Esophagus squamous epithelium (tissue), 4 donors: ENCODE results near the gene OAS3.

Experiments
- CTCF ChIP-seq, 6 experiments: fragments of 450-650 bp in 4 of 6; fragments of 200-600 bp in 2 of 6; sonication (generic) in 2 of 6; IDR thresholded peaks; one replicate each; pipeline ENCODE4 v1.5.1; 2016 to 2019; ENCODE audit warnings: antibody characterized with exemption in 6 of 6, mild to moderate bottlenecking in 4 of 6, moderate library complexity in 4 of 6
- POLR2A ChIP-seq, 4 donors: fragments of 450-650 bp; IDR thresholded peaks; one replicate each; pipeline ENCODE4 v1.6.1; 2017; ENCODE audit warnings: antibody characterized with exemption in 4 of 4, mild to moderate bottlenecking in 4 of 4, moderate library complexity in 3 of 4

- TF ChIP-seq CTCF (IDR thresholded peaks at IDR 0.05) (no peak), POLR2A (IDR thresholded peaks at IDR 0.05) (no peak)
Observed at GRCh38 chr12:112905451-112906089, 32.7 kb upstream of the OAS3 start.
